GM21423 (cell line): ENCODE measurements around the gene DLL1.
"Not testable (repeated sequence)": the region's sequence is repeated elsewhere in the genome, so short reads cannot be mapped to it uniquely, and the experiment has no call there.

Experiments
- ATAC-seq: cut with Tn5 transposase; IDR thresholded peaks from one replicate; pipeline ENCODE4 v1.9.1; 2021; ENCODE audit warnings: mild to moderate bottlenecking, moderate library complexity; ENCODE audit not compliant: unreplicated experiment

DLL1 gene

DNA sequence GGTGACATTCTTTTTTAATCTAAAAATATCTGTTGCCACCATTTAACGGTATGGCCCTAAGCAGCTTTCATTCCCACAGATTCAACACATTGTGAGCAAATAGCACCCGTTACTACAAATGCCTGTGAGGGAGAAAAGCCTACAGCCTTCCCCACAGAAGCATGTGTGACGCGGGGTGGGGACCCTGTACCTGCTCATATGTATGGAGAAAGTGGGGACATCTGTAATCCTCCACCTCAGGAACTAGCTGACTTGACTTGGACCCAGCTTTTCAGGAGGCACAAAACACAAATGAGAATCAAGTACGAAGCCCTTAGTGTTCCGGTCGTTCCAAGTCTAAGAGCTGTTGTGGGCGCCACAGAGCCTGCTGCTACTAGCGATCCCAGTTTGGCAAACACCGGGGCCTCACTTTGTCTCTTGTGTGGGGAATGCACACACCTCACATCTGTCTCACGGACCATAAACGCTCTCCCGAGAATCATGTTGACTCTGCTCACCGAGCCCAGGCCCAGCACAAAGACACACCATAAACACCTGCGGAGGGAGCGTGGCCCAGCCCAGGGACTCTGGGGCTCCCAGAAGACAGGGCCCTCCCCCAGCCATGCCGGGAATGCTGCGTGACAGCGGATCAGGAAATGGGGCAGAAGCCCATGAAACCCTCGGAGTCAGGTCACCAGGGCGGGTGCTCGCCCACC is 21.6 kb downstream of the DLL1 start:
- ATAC-seq = no peak

- no peak for ATAC-seq
These were observed 22.4 kb downstream of the DLL1 start for GRCh38 chr6:170268216-170269129.

DNA sequence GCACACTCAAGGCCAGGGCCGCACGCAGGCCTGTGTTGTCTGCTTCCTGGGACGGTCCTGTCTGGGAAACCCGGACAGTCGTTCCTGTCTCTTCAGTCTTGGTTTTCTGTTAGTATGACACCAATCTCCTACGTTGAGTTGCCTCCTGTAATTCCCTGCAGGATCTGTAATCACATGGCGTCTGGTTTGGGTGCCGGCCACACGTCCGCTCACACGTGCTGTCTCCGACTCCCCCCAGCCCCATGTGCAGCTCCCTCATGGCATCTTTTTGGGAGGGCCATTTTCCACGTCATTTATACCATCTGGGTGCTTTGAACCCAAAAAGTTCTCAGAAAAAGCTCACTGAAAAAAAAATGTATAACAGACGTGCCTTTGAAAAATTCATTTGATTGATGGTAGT is 23.2 kb downstream of the DLL1 start:
- no peak for ATAC-seq

DNA sequence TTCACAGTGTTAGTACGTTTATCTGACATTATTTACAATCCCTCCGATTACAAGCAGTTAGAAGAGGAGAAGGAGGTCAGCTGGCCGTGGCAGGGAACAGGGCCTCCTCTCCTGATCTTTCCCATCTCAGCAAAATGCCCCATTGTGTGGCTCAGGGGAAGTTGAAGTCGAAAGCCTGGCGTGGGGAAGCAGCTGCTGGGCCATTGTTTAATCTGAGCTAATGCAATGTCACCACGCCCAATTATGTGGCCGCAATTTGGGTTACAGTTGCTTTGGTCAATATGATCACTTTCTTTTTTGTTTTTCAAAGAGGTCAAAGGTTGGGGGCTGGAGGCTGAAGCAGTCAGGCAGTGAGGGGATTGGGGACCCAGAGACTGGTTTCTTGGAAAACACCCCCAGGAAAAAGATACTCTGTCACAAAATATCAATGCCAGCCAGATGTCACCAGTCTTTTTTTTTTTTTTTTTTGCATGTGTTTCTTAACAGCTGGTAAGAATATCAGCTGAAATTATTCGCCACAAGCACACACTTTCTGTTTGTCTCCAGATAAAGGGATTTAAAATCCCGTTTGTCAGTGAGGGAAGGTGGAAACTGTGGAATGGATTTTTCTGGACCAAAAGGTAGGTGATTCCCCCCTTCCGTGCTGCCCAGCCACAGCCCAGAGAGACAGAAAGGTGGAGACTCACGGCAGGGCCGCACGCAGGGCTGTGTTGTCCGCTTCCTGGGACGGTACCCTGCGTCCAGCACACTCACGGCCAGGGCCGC is 24.6 kb downstream of the DLL1 start:
- no peak for ATAC-seq

DNA sequence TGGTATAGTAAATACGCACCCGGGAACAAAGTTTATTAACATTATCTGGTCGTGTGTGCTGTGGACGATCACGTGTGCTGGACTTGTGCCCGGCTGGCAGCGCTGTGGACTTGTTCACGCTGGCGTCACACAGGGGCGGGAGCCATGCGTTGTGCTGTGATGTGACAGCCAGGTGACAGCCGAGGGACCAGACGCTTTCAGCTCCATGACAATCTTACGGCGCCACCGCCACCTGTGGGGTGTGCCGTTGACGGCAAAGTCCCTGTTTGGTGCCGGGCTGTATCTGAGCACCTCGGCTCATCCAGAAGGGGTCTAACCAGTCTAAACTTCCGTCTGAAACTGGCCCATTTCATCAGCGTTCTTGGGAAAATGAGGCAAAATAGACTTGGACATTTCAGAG is 25.2 kb downstream of the DLL1 start:
- no peak for ATAC-seq

- ATAC-seq = not testable (repeated sequence)
These were observed 26.2 kb downstream of the DLL1 start for GRCh38 chr6:170264644-170265043.

- no peak for ATAC-seq
These were observed 26.8 kb downstream of the DLL1 start for GRCh38 chr6:170264086-170264485.

GRCh38 chr6:170263410-170263809 is 27.5 kb downstream of the DLL1 start:
- ATAC-seq = no peak

DNA sequence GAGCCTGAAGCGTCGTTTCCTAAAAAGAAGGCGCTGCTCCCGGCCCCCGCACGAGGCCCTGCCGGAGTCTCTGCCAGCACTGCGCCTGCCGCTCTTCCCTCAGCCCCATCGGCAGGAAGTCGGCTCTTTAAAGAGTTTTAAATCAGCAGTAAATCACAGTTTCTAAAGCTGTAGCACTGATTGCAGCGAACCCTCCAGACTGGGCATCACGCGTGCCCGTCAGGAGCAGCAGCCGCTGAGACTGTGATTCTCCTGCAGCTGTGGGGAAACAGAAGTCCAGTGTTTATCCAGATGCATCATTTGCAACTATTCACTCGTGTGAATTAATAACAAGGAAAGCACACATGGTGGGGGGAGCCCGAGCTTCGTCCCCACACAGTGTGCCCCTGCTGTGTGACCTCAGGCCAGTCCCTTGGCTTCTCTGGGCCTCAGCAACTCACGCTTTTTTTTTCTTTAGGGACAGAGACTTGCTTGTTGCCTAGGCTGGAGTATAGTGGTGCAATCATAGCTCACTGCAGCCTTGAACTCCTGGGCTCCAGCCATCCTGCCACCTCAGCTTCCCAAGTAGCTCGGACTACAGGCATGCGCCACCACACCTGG is 28.3 kb downstream of the DLL1 start:
- no peak for ATAC-seq

GRCh38 chr6:170261643-170262488 is 29.0 kb downstream of the DLL1 start:
- ATAC-seq = no peak

DNA sequence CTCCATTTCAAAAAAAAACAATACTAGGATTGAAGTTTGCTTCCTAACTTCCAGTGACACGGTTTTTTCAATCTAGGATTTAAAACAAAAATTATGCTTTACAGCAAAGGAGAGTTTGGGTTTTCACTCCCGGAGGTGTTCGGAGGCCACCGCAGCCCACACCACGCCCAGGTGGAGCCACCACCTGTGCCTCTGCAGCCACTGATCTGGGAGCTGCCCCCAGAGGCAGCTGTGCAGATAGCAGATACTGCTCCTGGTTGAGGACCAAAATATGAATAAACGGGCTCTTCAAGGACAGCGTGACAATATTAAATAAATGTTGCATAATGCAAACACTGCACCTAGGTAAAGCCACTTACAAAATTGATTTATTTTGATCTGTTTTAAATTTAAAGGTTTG is 30.2 kb downstream of the DLL1 start:
- ATAC-seq = no peak

DNA sequence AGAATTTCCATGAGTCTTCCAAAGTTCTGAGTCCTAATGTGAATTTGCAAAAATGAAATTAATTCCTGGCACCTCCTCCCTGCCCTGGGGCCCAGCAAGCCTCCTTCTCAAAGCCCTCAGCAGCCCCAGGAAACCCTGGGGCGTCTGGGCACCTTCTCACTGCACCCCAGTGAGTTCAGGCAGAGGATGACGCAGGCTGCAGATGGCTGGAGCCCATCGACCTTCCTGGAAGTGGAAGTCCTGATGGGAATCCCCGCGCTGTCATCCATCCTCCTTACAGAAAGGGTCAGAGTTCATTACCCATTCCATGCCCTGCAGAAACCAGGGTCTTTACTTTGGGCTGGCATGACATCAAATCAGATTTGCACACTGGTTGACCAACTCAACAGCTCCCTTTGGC is 31.6 kb downstream of the DLL1 start:
- no peak for ATAC-seq

DNA sequence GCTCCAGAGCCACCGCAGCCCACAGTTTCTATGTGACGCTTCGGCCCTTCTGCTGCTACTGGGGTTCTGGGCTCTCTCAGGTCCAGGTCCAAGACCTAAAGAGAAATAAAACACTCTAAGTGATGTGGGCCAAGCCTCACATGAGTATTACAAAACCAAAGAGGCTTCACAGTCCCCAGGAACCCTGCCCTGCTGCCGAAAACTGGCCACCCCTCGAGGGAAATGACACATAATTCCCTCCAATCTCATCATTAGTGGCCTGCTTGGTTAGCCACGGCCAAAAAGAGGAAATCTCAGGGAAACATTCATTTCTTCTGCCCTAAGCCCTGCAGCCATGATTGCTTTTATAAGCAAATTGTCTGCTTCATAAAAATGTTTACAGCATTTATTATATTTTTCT is 32.5 kb downstream of the DLL1 start:
- ATAC-seq = no peak

DNA sequence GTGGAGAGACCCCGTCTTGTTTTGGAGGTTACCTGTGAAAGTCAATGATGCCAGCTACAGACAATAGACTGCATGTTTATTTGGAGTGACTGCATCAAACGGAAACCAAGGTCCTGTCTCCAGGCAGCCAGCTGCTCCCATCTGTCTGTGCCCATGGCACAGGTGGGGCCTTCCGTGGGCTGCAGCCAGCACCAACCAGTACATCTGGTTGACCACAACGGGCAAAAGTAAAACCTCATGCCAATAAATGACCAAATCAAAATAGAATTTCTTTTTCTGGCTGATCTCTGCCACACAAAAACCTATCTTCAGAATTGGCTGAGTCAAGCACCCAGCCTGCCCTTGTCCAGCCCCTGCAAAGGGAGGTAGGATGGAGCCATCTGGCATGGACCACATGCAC is 33.5 kb downstream of the DLL1 start:
- ATAC-seq = no peak

- no peak for ATAC-seq
These were observed 34.2 kb downstream of the DLL1 start for GRCh38 chr6:170256641-170257040.

DNA sequence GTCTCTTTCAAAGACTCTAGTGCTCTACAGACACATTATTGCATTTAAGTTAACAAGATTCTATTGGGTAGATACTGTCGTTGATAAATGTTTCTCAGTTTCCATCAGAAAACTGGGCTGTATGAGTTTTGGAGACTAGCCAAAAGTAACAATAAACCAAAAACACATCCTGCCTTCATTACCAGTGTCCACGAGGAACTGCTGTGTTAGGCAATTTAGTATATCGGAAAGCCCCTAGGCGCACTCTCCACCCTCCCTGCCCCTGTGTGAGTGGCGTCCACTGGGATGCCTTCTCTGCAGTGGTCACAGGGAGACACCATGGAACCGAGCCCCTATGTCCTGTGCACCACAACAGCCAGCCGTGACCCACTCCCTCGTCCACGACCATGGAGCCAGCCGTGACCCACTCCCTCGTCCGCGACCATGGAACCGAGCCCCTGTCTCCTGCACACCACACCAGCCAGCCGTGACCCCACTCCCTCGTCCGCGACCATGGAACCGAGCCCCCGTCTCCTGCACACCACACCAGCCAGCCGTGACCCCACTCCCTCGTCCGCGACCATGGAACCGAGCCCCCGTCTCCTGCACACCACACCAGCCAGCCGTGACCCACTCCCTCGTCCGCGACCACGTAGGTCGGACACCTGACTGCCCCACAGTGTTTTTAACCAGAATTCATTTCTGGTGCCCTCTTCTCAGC is 35.3 kb downstream of the DLL1 start:
- ATAC-seq = no peak

- no peak for ATAC-seq
These were observed 36.3 kb downstream of the DLL1 start for GRCh38 chr6:170254315-170255213.

DNA sequence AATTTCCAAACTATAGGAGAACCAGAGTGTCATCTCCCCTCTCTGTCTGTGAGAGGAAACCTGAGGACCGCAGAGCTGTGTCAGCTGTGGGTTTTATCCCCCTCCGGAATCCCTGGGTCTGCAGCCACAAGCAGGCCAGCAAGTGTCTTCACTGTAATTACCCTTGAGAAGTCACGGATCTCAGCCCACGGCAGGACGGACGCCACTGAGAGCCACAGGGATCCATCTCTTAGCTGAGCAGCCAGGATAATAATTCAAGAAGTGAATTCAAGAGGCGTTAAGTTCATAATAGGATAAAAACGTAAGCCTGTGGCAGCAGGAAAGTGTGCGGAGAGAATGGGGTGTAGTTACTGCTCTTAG is 37.0 kb downstream of the DLL1 start:
- ATAC-seq = no peak
